Stimulated activated CD4-positive, alpha-beta T cell treated with anti-CD3 and anti-CD28 coated beads, Interleukin-1b, Interleukin-23, amount 100 ng/mL, for 24 hours (primary cell): Measurements from ENCODE around the gene OPRL1.
A peak's percentile ranks its signal among the peaks of the same experiment; 100 is the strongest.

Experiments used
- DNase-seq, 4 experiments: peaks; one replicate each; pipeline ENCODE4 v3.0.0-alpha.2; 2020; ENCODE audit warnings: low read depth in 4 of 4, low spot score in 1 of 4

OPRL1 gene

GRCh38 chr20:64071341-64072332, 8.2 kb upstream of the OPRL1 start:
- DNase-seq = no peak

GRCh38 chr20:64072498-64073063, 7.3 kb upstream of the OPRL1 start:
- DNase-seq = no peak

GRCh38 chr20:64073476-64074183, 6.3 kb upstream of the OPRL1 start:
- no peak for DNase-seq

GRCh38 chr20:64074184-64074789, 5.6 kb upstream of the OPRL1 start:
- no peak for DNase-seq

GRCh38 chr20:64074963-64075362, 4.9 kb upstream of the OPRL1 start:
- no peak for DNase-seq

- DNase-seq = no peak
Measured at GRCh38 chr20:64075556-64075955, 4.3 kb upstream of the OPRL1 start.

- DNase-seq = no peak
Measured at GRCh38 chr20:64076061-64076997, 3.6 kb upstream of the OPRL1 start.

GRCh38 chr20:64077094-64077493, 2.8 kb upstream of the OPRL1 start:
- DNase-seq = no peak

GRCh38 chr20:64077541-64077875, 2.4 kb upstream of the OPRL1 start:
- DNase-seq = no peak

- DNase-seq = no peak
Measured at GRCh38 chr20:64077876-64078551, 1.9 kb upstream of the OPRL1 start.

GRCh38 chr20:64078934-64079272, 979 bp upstream of the OPRL1 start:
- DNase-seq = no peak

GRCh38 chr20:64079273-64080012, 439 bp upstream of the OPRL1 start, which contains the start of gene RGS19:
TSS of gene RGS19 (minus strand) at chr20:64079518. CDS start at chr20:64076886, 2,632 bp downstream.
- DNase-seq = peak in 2 of 4 experiments; percentile 51 to 70

- no peak for DNase-seq
Measured at GRCh38 chr20:64080813-64081623, 1.1 kb downstream of the OPRL1 start.

GRCh38 chr20:64081624-64081964, 1.7 kb downstream of the OPRL1 start:
- no peak for DNase-seq

- DNase-seq = no peak
Measured at GRCh38 chr20:64082126-64082731, 2.3 kb downstream of the OPRL1 start.

- no peak for DNase-seq
Measured at GRCh38 chr20:64082820-64083377, 3.0 kb downstream of the OPRL1 start.

- DNase-seq = peak in 3 of 4 experiments; percentile 47 to 69 (median 58)
Measured at GRCh38 chr20:64083378-64083803, 3.5 kb downstream of the OPRL1 start.
